ENCODE data around the gene NEDD9.

The NEDD9 gene

GRCh38 chr6:11236076-11236750, 3.7 kb upstream of the NEDD9 start:
- no peaks in the 10 kb centered on the region for H3K9me2 ChIP-seq (replicated peaks; ENCODE audit: low read depth, low read length)
- H3K9ac ChIP-seq (ENCODE audit: low read depth, low read length, poor library complexity, severe bottlenecking) = peak overlapping the region; percentile 19
- H3K27me3 ChIP-seq (ENCODE audit: insufficient read depth, low read length, poor library complexity, severe bottlenecking) = no peaks in the 10 kb centered on the region
- peak overlapping the region; percentile 13 for H3K4me2 ChIP-seq (ENCODE audit: low read depth, low read length, poor library complexity, severe bottlenecking)
- no peak for TF ChIP-seq CTCF (conservative IDR thresholded peaks at IDR 0.05; ENCODE audit: low read length)
- no peak for TF ChIP-seq EZH2phosphoT487 (IDR thresholded peaks at IDR 0.05; ENCODE audit: borderline replicate concordance)
- H3K79me2 ChIP-seq (ENCODE audit: insufficient read depth, low read length) = no peaks in the 10 kb centered on the region
- no peaks in the 10 kb centered on the region for H3K36me3 ChIP-seq (ENCODE audit: insufficient read depth, low read length)
- no peaks in the 10 kb centered on the region for H4K20me1 ChIP-seq (ENCODE audit: insufficient read depth, low read length, poor library complexity, severe bottlenecking)
- H3K9me3 ChIP-seq (ENCODE audit: insufficient read depth, low read depth, low read length) = no peaks in the 10 kb centered on the region
- no peaks in the 10 kb centered on the region for H3F3A ChIP-seq (ENCODE audit: low read depth)
- no peak overlapping the region for H3K4me3 ChIP-seq (ENCODE audit: low read length, poor library complexity, severe bottlenecking)
- H3K4me1 ChIP-seq (ENCODE audit: insufficient read depth, low read length, poor library complexity, severe bottlenecking) = peaks cover 35% of the 10 kb centered on the region
- no peak overlapping the region for H2AFZ ChIP-seq (ENCODE audit: low read length)

GRCh38 chr6:11235062-11235461, 2.6 kb upstream of the NEDD9 start:
- no peak overlapping the region for H2AFZ ChIP-seq (ENCODE audit: low read length)
- no peak for TF ChIP-seq EZH2phosphoT487 (IDR thresholded peaks at IDR 0.05; ENCODE audit: borderline replicate concordance)
- TF ChIP-seq CTCF (conservative IDR thresholded peaks at IDR 0.05; ENCODE audit: low read length) = no peak
- no peaks in the 10 kb centered on the region for H3F3A ChIP-seq (ENCODE audit: low read depth)
- peaks cover 35% of the 10 kb centered on the region for H3K4me1 ChIP-seq (ENCODE audit: insufficient read depth, low read length, poor library complexity, severe bottlenecking)
- H3K9me2 ChIP-seq (replicated peaks; ENCODE audit: low read depth, low read length) = no peaks in the 10 kb centered on the region
- H3K9me3 ChIP-seq (ENCODE audit: insufficient read depth, low read depth, low read length) = no peaks in the 10 kb centered on the region
- no peak overlapping the region for H3K4me2 ChIP-seq (ENCODE audit: low read depth, low read length, poor library complexity, severe bottlenecking)
- no peak overlapping the region for H3K9ac ChIP-seq (ENCODE audit: low read depth, low read length, poor library complexity, severe bottlenecking)
- H3K27me3 ChIP-seq (ENCODE audit: insufficient read depth, low read length, poor library complexity, severe bottlenecking) = no peaks in the 10 kb centered on the region
- H4K20me1 ChIP-seq (ENCODE audit: insufficient read depth, low read length, poor library complexity, severe bottlenecking) = no peaks in the 10 kb centered on the region
- no peaks in the 10 kb centered on the region for H3K79me2 ChIP-seq (ENCODE audit: insufficient read depth, low read length)
- no peak overlapping the region for H3K4me3 ChIP-seq (ENCODE audit: low read length, poor library complexity, severe bottlenecking)
- no peaks in the 10 kb centered on the region for H3K36me3 ChIP-seq (ENCODE audit: insufficient read depth, low read length)

- H3K79me2 ChIP-seq (ENCODE audit: insufficient read depth, low read length) = no peaks in the 10 kb centered on the region
- TF ChIP-seq CTCF (conservative IDR thresholded peaks at IDR 0.05; ENCODE audit: low read length) (no peak), EZH2phosphoT487 (IDR thresholded peaks at IDR 0.05; ENCODE audit: borderline replicate concordance) (no peak)
- no peaks in the 10 kb centered on the region for H4K20me1 ChIP-seq (ENCODE audit: insufficient read depth, low read length, poor library complexity, severe bottlenecking)
- peak overlapping the region; percentile 84 for H3K4me2 ChIP-seq (ENCODE audit: low read depth, low read length, poor library complexity, severe bottlenecking)
- H3F3A ChIP-seq (ENCODE audit: low read depth) = no peaks in the 10 kb centered on the region
- no peak overlapping the region for H2AFZ ChIP-seq (ENCODE audit: low read length)
- no peaks in the 10 kb centered on the region for H3K36me3 ChIP-seq (ENCODE audit: insufficient read depth, low read length)
- peaks cover 33% of the 10 kb centered on the region for H3K4me1 ChIP-seq (ENCODE audit: insufficient read depth, low read length, poor library complexity, severe bottlenecking)
- peak overlapping the region; percentile 78 for H3K9ac ChIP-seq (ENCODE audit: low read depth, low read length, poor library complexity, severe bottlenecking)
- H3K4me3 ChIP-seq (ENCODE audit: low read length, poor library complexity, severe bottlenecking) = peak overlapping the region; percentile 82
- H3K9me2 ChIP-seq (replicated peaks; ENCODE audit: low read depth, low read length) = no peaks in the 10 kb centered on the region
- no peaks in the 10 kb centered on the region for H3K9me3 ChIP-seq (ENCODE audit: insufficient read depth, low read depth, low read length)
- no peaks in the 10 kb centered on the region for H3K27me3 ChIP-seq (ENCODE audit: insufficient read depth, low read length, poor library complexity, severe bottlenecking)
These were observed 1.5 kb upstream of the NEDD9 start for GRCh38 chr6:11233673-11234573.
